Measurements from ENCODE around the gene LYRM2.

LYRM2 gene

DNA sequence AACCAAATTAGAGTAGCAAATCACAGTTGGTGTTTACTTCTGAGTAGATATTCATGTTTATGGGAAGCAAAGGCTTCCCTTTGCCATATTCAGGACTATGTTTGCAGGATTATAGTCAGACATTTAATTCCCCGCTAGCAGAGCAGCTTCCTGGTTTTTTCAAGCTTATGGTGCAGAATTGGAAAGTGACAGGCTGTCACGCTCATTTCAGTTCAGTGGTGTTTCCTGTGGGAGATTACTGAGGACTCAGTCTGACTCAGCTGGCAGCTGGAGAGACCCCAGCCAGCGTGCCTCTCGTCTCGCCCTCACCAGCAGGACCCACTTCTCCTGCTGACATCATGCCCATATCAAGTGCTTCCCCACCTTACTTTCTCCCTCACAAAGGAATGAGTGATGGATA is 85.1 kb downstream of the LYRM2 start:
- DNase-seq = no peak

DNA sequence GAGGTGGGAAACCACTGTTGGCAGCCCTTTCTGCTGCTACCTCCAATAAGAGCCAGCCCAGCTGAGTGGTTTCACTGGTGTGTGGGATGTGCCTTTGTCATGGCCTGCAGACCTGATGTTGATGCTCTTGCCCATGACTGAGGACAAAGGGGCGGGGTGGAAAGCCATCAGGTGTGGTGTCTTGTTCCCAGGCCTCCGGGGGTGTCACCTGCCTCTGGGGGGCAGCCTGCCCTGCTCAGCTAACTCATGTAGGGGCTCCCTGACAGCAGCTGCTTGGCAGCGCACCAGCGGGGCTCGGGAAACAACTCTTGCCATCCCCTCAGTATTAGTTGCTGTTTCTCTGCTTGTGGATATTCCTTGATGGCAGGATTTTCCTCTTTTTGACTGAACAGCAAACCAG is 91.3 kb downstream of the LYRM2 start:
- DNase-seq = no peak

DNA sequence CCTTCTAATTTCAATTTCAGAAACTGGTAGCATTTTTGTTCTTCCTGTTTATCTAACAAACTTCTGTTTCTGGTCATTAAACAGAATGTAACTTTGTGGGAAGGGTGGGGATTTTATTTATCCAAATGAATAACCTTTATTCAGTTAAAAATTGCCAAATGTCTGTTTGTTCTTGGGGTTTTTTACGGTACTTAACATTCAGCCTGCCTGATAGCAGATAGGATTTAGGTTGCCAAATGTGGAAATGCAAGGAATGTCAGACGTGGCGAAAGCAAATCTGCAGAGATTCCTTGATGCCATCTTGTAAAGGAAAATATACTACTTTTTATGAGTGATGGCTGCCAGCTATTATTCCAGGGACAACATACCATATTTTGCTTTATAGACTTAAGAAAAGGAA is 95.7 kb downstream of the LYRM2 start:
- no peak for DNase-seq

DNA sequence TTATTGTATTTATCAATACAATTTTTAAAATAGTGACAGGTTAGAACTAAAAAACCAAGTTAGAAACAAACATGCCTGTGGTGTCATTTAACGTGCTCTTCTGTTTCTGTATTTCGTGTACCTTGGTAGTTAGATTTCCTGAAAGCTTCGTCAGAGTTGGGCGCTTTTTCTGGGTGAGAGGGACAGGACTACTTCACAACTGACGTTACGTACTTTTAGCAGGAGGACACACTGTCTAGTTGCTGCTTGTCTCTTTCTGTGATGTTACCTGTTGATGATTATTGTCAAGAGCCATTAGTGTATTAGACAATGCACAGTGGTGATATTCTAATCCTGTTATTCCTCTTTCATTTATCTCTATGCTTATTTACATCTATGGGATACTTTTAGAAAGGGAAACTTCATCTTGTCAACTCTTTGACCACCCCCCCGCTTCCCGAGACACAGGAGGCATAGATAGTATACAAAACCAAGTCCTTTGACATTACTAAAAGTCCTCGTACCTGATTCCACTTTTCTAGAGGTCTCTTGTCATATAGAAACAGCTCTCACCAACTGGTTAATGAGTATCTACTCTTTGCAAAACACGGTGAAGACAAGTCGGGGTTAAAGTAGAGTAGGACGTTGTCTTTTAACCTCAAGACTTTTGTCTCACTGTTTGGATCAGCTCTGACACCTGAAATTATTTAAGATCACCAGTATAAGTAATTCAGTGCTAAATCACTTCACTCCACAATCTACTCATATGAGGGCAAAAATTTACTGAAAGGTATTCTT is 96.3 kb downstream of the LYRM2 start:
- DNase-seq = no peak

GRCh38 chr6:89539779-89540178 is 98.8 kb downstream of the LYRM2 start:
- DNase-seq = no peak

DNA sequence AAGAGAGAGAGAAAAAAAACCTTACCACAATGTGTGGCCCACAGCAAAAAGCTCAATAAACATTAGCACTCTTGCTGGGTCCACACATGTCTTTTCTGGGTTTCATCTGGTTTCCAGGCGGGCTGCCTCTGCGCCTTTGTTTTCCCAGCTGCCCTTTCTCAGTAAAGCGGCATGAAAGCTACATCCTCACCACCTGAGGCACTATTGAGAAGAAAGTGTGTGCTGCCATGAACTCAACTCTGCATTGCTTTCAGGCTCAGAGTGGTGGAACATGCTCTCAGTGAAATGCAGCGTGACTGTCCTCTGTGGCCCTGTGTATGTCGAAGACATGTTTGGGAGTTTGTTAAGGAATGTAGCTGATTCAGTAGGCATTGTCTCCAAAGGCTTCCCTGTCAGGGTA is 102.3 kb downstream of the LYRM2 start:
- no peak for DNase-seq

DNA sequence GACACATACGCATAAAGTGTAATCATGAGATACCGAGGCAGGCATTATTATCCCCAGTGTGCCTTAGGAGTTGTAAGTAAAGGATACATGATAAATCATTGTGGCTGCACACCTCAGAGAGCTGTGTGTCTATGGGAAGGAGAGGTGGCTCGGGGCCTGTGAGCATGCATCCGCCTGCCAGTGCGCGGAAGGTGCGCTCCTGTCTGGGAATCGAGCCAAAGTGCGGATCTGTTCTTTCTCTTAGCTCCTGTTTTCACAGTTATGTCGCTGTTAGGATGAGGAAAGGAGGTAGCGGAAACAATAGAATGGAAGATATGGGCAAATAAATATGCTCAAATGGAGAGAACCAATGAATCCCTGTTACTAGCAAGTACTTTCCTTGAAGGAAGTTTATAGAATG is 107.6 kb downstream of the LYRM2 start:
- DNase-seq = no peak

DNA sequence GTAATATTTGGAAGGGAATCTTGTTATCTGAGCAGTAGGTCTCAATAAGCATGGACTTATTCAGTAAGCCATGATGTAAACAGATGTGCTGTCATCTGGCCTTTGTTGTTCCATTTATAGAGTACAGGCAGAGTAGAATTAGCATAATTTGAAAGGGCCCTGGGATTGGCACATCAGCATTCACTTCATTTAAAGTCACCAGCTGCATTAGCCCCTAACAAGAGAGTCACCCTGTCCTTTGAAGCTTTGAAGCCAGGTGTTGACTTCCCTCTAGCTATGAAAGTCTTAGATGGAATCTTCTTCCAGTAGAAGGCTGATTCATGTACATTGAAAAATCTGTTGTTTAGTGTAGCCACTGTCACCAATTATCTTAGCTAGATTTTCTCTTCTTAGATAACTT is 109.7 kb downstream of the LYRM2 start:
- no peak for DNase-seq

DNA sequence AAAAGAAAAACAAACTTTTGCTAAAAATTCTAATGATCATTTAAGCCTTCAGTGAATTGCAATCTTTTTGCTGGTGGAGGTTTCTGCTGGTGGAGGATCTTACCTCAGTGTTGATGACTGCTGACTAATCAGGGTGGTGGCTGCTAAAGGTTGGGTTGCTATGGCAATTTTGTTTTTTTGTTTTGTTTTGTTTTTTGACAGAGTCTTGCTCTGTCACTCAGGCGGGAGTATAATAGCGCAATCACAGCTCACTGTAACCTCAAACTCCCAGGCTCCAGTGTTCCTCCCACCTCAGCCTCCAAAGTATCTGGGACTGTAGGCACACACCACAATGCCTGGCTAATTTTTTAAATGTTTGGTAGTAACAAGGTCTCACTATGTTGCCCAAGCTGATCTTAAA is 110.9 kb downstream of the LYRM2 start:
- DNase-seq = no peak

DNA sequence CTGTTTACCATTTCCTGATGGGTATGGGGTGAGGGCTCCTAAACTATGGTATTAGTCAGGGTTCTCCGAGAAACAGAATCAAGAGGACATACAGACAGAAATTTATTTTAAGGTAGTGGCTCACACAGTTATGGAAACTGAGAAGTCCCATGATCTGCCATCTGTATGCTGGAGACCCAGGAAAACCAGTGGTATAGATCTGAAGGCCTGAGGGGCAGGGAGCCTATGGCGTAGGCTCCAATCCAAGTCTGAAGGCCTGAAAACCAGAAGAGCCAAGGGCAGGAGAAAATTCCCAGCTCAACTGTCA is 112.0 kb downstream of the LYRM2 start:
- DNase-seq = no peak

GRCh38 chr6:89525786-89526562 is 112.6 kb downstream of the LYRM2 start:
- DNase-seq = no peak

- no peak for DNase-seq
Observed at GRCh38 chr6:89522778-89523177, 115.8 kb downstream of the LYRM2 start.

- DNase-seq = no peak
Observed at GRCh38 chr6:89520736-89521135, 117.8 kb downstream of the LYRM2 start.

DNA sequence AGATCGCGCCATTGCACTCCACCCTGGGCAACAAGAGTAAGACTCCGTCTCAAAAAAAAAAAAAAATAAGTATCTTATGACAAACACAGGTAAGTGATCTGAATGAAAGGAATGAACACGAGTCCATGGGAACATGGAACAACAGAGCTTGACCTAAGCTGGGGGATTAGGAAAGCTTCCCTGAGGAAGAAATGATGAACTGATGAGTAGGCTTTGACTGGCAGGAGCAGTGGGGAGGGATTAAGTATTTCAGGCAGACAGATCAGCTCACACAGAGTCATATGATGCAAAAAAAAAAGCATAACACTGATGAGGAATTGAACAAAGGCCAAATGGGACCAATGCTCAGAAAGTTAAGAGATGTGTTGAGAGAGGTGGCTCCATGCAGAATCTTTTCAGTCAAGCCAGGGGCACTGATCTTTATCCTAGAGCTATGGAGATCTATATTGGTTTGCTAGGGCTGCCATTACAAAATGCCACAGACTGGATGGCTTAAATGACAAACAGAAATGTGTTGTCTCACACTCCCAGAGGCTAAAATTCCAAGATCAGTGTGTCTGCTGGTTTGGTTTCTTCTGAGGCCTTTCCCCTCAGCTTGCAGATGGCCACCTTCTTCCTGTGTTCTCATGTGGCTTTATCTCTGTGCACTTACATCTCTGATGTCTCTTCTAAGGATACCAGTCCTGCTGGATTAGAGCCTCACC is 120.0 kb downstream of the LYRM2 start:
- DNase-seq = no peak

Data from AML-193 (cell line).